SH-SY5Y (cell line): ENCODE measurements around the gene PTMS.

Experiments
- GATA2 ChIP-seq: IDR thresholded peaks from 2 replicates; pipeline ENCODE4 v1.6.1; 2011; ENCODE audit warnings: mild to moderate bottlenecking, low read depth, low read length
- GATA3 ChIP-seq: IDR thresholded peaks from 2 replicates; pipeline ENCODE4 v1.6.1; 2011; ENCODE audit warnings: low read depth, mild to moderate bottlenecking, low read length, moderate library complexity

DNA sequence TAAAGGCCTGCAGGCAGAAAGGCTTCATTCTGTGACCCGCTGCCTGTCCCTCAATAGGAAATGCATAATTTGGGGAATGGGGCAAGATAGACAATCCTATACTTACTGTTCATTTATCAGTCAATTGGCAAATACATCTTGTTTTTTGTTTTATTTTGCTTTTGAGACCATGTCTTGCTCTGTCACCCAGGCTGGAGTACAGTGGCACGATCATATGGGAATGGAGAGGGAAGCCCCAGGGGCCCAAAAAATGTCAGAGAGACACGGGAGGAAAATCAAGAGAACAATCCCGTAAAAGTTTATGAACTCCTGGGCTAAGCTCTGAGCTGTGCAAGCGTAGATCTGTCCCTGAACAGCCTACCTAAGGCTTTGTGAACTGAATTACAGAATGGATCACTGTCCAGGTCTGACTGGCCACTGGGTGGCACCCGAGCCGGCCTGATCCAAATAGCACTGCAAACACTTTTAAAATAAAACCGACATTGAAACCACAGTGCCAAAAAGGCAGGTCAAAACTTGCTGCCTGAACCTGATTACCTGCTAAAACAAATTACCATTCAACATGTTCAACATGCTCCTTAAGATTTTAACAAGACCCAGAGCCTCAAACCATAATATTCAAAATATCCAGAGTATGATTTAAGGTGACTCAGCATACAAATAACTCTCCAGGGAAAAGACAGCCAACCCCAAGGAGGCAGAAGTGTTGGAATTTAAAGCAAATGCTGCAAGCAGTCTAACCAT lies 30.5 kb upstream of the PTMS start:
- no peak for TF ChIP-seq GATA3
- no peak for TF ChIP-seq GATA2
